Measurements from ENCODE around the gene EHMT1. TPM values are rescaled to one million over a fixed set of nuclear protein-coding genes. Genes with fewer than 3 reads are reported as not detected.

Gene EHMT1
- total and polyA plus RNA-seq, 10 of the 15 experiments (the other 5 are each of a cell fraction or from before 2014, with no cell fraction given), result 2.9 to 100 (median 48.1) TPM

DNA sequence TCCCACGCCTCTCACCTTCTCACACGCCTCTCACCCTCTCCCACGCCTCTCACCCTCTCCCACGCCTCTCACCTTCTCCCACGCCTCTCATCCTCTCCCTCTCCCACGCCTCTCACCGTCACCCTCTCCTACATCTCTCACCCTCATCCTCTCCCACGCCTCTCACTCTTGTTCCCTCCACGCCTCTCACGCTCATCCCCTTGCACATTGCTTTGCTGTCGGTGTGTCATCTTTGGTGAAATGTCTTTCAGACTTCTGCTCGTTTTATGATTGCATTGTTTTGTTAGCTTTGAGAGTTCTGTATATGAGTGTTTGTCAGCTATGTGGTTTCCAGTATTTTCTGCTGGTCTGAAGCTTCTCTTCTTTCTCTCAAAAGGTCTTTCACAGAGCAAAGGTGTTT, 102.7 kb downstream of the EHMT1 start:
- CTCF ChIA-PET, result interaction anchor here (0.7 to 1.0 kb wide), 3 partner anchors 48 to 280 kb away, joined by 3 to 4 read pairs (median 4); no protein-coding TSS in a partner anchor
- no peak overlapping the region for H3K4me3 ChIP-seq
- no peak for FAIRE-seq

More for the DNA sequence above, 102.7 kb downstream of the EHMT1 start:
- intact Hi-C loops (cut with micrococcal nuclease; ENCODE audit: unreplicated experiment), result no loop called here
- H2AFZ ChIP-seq (ENCODE audit: control insufficient read depth, low read depth, low read length), result no peak overlapping the region
- peaks cover 5% of the 10 kb centered on the region; the same call in 1 of the 3 replicates for H3K9me3 ChIP-seq (replicated peaks; ENCODE audit: control insufficient read depth, insufficient read depth, low read length)
- no peak overlapping the region for H3K4me2 ChIP-seq (ENCODE audit: control insufficient read depth, insufficient read depth)
- DNase-seq (ENCODE audit: low read depth, low spot score) (no peak), ATAC-seq (no peak)
- peaks cover 15% of the 10 kb centered on the region for H3K79me2 ChIP-seq (ENCODE audit: control insufficient read depth, insufficient read depth, low read length)
- no TSS peak for BruUV-seq (replicated peaks)
- H3K27ac ChIP-seq (ENCODE audit: control insufficient read depth, insufficient read depth), result no peak overlapping the region; the same call in 1 of the 2 replicates
- RAD21 ChIA-PET (ENCODE audit: unreplicated experiment), result no interaction called here
- no peaks in the 10 kb centered on the region for H3K4me1 ChIP-seq (ENCODE audit: control insufficient read depth, insufficient read depth, low read length)
- SMC1A ChIA-PET (ENCODE audit: uncharacterized antibody, unreplicated experiment), result no interaction called here
- POLR2A ChIA-PET, result no interaction called here
- TF ChIP-seq, protein P1, sequence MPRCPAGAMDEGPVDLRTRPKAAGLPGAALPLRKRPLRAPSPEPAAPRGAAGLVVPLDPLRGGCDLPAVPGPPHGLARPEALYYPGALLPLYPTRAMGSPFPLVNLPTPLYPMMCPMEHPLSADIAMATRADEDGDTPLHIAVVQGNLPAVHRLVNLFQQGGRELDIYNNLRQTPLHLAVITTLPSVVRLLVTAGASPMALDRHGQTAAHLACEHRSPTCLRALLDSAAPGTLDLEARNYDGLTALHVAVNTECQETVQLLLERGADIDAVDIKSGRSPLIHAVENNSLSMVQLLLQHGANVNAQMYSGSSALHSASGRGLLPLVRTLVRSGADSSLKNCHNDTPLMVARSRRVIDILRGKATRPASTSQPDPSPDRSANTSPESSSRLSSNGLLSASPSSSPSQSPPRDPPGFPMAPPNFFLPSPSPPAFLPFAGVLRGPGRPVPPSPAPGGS (IDR thresholded peaks at IDR 0.05; ENCODE audit: borderline replicate concordance, insufficient read depth, low read depth, low read length, poor library complexity, severe bottlenecking), result peak; percentile 52
- peak; percentile 34; the same call in 1 of the 2 replicates for TF ChIP-seq ATF2 (IDR thresholded peaks at IDR 0.05; ENCODE audit: low read length)
- TF ChIP-seq CREM (IDR thresholded peaks at IDR 0.05; ENCODE audit: low read depth), result no peak
- TF ChIP-seq YBX1 (IDR thresholded peaks at IDR 0.05), result no peak
- H4K20me1 ChIP-seq (ENCODE audit: control insufficient read depth, insufficient read depth), result no peaks in the 10 kb centered on the region
- H3K27me3 ChIP-seq (replicated peaks in 1 of 2; ENCODE audit: control insufficient read depth in 2 of 2, insufficient read depth in 2 of 2, low read length in 1 of 2), result no peaks in the 10 kb centered on the region
- 98% methylated on average over 7 of the region's 12 CpGs for WGBS (ENCODE audit: insufficient coverage, insufficient replicate concordance, low lambda C conversion rate, missing lambda C conversion rate)
- H3K36me3 ChIP-seq (ENCODE audit: control insufficient read depth in 2 of 2, insufficient read depth in 2 of 2, low read length in 1 of 2), result peaks cover 8 to 18% of the 10 kb centered on the region in 2 experiments; a peak in 3 of 4 replicates
- in situ Hi-C loops (cut with MboI), result no loop called here
- H3K9ac ChIP-seq (ENCODE audit: control insufficient read depth, insufficient read depth, low read length), result no peak overlapping the region

Data from GM12878 (cell line).